ENCODE measurements around the gene HIC1.

GRCh38 chr17:2105663-2106062 is 50.8 kb downstream of the HIC1 start:
- no peak for TF ChIP-seq CTCF (conservative IDR thresholded peaks at IDR 0.05 in 1 of 2, IDR thresholded peaks at IDR 0.05 in 1 of 2; ENCODE audit: extremely low read depth in 1 of 2, insufficient read depth in 1 of 2, low read depth in 1 of 2, low read length in 2 of 2)
- no peak for TF ChIP-seq EZH2 (IDR thresholded peaks at IDR 0.05; ENCODE audit: borderline replicate concordance, low read length)
